ENCODE measurements around the gene EIF2AK3. TPM values are rescaled to one million over a fixed set of nuclear protein-coding genes. Genes with fewer than 3 reads are reported as not detected.

Gene EIF2AK3
- total and polyA plus RNA-seq, 2 of the 4 experiments (the other 2 are of a cell fraction) = 7.9 to 22.8 TPM

GRCh38 chr2:88602022-88602421 is 25.2 kb downstream of the EIF2AK3 start:
- dilution Hi-C loops (cut with HindIII; ENCODE audit: low sequenced_read_pairs, unreplicated experiment) = no loop called here
- H2BK5ac ChIP-seq (ENCODE audit: low read depth, low read length, poor library complexity, severe bottlenecking) = no peak overlapping the region

More at GRCh38 chr2:88602022-88602421, 25.2 kb downstream of the EIF2AK3 start:
- Histone ChIP-seq H4K8ac (ENCODE audit: low read depth in 2 of 2, low read length in 2 of 2) (no peak overlapping the region), H2AFZ (replicated peaks; ENCODE audit: low read length, poor library complexity) (no peak overlapping the region), H3K4ac (ENCODE audit: low read depth, low read length) (no peak overlapping the region), H2BK20ac (ENCODE audit: low read depth, low read length) (no peak overlapping the region), H3K9me3 (ENCODE audit: control insufficient read depth, insufficient read depth, low read length) (no peaks in the 10 kb centered on the region), H3K9me1 (ENCODE audit: insufficient read depth, low read length) (peaks cover 13% of the 10 kb centered on the region), H3K14ac (replicated peaks; ENCODE audit: low read depth, low read length) (0 out of 2 replicates have a peak overlapping the region, but pooled peaks have one; percentile 14), H3K9ac (ENCODE audit: low read depth, low read length) (no peak overlapping the region), H4K91ac (ENCODE audit: insufficient read depth, low read depth, low read length) (no peak overlapping the region), H4K20me1 (ENCODE audit: insufficient read depth, low read length) (peaks cover 21% of the 10 kb centered on the region; the same call in 1 of the 2 replicates), H2BK120ac (ENCODE audit: low read depth, low read length) (no peak overlapping the region), H3K4me1 (ENCODE audit: control insufficient read depth, insufficient read depth, low read length) (peaks cover 9% of the 10 kb centered on the region), H3K4me3 (ENCODE audit: insufficient read depth, low read depth, low read length) (no peak overlapping the region), H3K27me3 (ENCODE audit: control insufficient read depth, insufficient read depth, low read length) (no peaks in the 10 kb centered on the region), H3K4me2 (ENCODE audit: low read depth, low read length) (no peak overlapping the region), H3K23ac (ENCODE audit: low read depth, low read length) (0 out of 2 replicates have a peak overlapping the region, but pooled peaks have one; percentile 16), H3K79me1 (ENCODE audit: low read depth in 1 of 2, low read length in 2 of 2) (peaks cover 25 to 49% of the 10 kb centered on the region in 2 experiments), H3K18ac (ENCODE audit: low read depth, low read length) (no peak overlapping the region), H2AK5ac (ENCODE audit: low read depth, low read length) (0 out of 2 replicates have a peak overlapping the region, but pooled peaks have one; percentile 6), H2BK15ac (ENCODE audit: low read depth, low read length) (peak overlapping the region; percentile 11; the same call in 1 of the 3 replicates), H2AK9ac (replicated peaks; ENCODE audit: low read depth, low read length, poor library complexity) (no peak overlapping the region), H3K27ac (ENCODE audit: insufficient read depth, low read length) (no peak overlapping the region), H4K5ac (ENCODE audit: low read depth, low read length) (no peak overlapping the region), H3K36me3 (ENCODE audit: control insufficient read depth, insufficient read depth, low read length) (no peaks in the 10 kb centered on the region; the same call in 1 of the 2 replicates), H3K56ac (ENCODE audit: extremely low read depth, insufficient read depth, low read length) (no peak overlapping the region)
- no TSS peak for BruUV-seq (replicated peaks)
- DNase-seq (no peak), ATAC-seq (ENCODE audit: low read depth) (no peak)
- intact Hi-C loops (cut with micrococcal nuclease) (loop anchor here (5.0 kb wide), 1 partner anchor 55 kb away; no protein-coding TSS in a partner anchor), in situ Hi-C loops (cut with MboI; ENCODE audit: low sequenced_read_pairs) (no loop called here)
- TF ChIP-seq MAFK (IDR thresholded peaks at IDR 0.05; ENCODE audit: low read depth, low read length) = 0 out of 2 replicates have a peak, but pooled peaks have one; percentile 29
- TF ChIP-seq, protein P1, sequence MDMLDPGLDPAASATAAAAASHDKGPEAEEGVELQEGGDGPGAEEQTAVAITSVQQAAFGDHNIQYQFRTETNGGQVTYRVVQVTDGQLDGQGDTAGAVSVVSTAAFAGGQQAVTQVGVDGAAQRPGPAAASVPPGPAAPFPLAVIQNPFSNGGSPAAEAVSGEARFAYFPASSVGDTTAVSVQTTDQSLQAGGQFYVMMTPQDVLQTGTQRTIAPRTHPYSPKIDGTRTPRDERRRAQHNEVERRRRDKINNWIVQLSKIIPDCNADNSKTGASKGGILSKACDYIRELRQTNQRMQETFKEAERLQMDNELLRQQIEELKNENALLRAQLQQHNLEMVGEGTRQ (IDR thresholded peaks at IDR 0.05; ENCODE audit: low read depth, low read length) = no peak
- 100% methylated on average over 3 of the region's 4 CpGs; no CpG with 5 or more reads in 1 of the 2 experiments for WGBS, 2 experiments (ENCODE audit: extremely low coverage in 2 of 2, insufficient read length in 1 of 2)
- CTCF ChIA-PET = no interaction called here
- POLR2A ChIA-PET (ENCODE audit: unreplicated experiment) = no interaction called here
